Activated CD8-positive, alpha-beta T cell treated with anti-CD3 and anti-CD28 coated beads for 36 hours (primary cell): ENCODE results near the gene LRWD1. TPM values are rescaled to one million over a fixed set of nuclear protein-coding genes. Genes with fewer than 3 reads are reported as not detected.

Experiments
- ATAC-seq: fragments of 200-7000 bp; cut with Tn5 transposase; one replicate; pipeline ENCODE4 v1.10.0; 2021; ENCODE audit warnings: mild to moderate bottlenecking, moderate library complexity
- CTCF ChIA-PET: fragments of 350-600 bp; sonication (Branson Sonifier 250); formaldehyde crosslinking; loops from one replicate; lab custom pipeline; 2021; ENCODE audit warnings: antibody characterized with exemption; lab: Charles Lee
- POLR2A ChIA-PET: fragments of 350-600 bp; sonication (Branson Sonifier 250); formaldehyde crosslinking; loops from one replicate; lab custom pipeline; 2021; ENCODE audit warnings: antibody characterized with exemption; lab: Charles Lee
- DNase-seq: peaks from one replicate; pipeline ENCODE4 v3.0.0-alpha.2; 2020
- H3K27ac Mint-ChIP-seq: one replicate; pipeline ENCODE4 v1.8.0; 2021; ENCODE audit warnings: mild to moderate bottlenecking, mixed read lengths
- H3K27me3 Mint-ChIP-seq: one replicate; pipeline ENCODE4 v1.8.0; 2021; ENCODE audit warnings: mixed read lengths
- H3K36me3 Mint-ChIP-seq: one replicate; pipeline ENCODE4 v1.8.0; 2021; ENCODE audit warnings: low read depth, mixed read lengths
- H3K4me1 Mint-ChIP-seq: one replicate; pipeline ENCODE4 v1.8.0; 2021; ENCODE audit warnings: low read depth, mixed read lengths
- H3K4me3 Mint-ChIP-seq: one replicate; pipeline ENCODE4 v1.8.0; 2021; ENCODE audit warnings: mild to moderate bottlenecking, moderate library complexity, mixed read lengths
- H3K9me3 Mint-ChIP-seq: one replicate; pipeline ENCODE4 v1.8.0; 2021; ENCODE audit warnings: mixed read lengths
- CTCF ChIP-seq: fragments of 200-600 bp; IDR thresholded peaks from one replicate; pipeline ENCODE4 v1.8.0; 2022; ENCODE audit warnings: antibody characterized with exemption, mild to moderate bottlenecking
- intact Hi-C: fragments of 100-400 bp; cut with micrococcal nuclease; formaldehyde crosslinking; loops from one replicate; pipeline ENCODE4 v1.10.0; 2022
- total RNA-seq, 2 experiments: library from RNA; stranded (reverse); gene quantifications; one replicate each; pipeline ENCODE4 v1.2.3, GENCODE V29; 2021

LRWD1 gene
- 10 to 100 TPM; 12.3 to 12.7 TPM for total RNA-seq

- CTCF ChIA-PET: interaction anchor here (0.6 to 2.1 kb wide), 7 partner anchors 21 to 69 kb away, joined by 3 to 8 read pairs (median 3); partner anchors contain the start of gene PRKRIP1
- no peaks in the 10 kb centered on the region for H3K27me3 Mint-ChIP-seq
- H3K27ac Mint-ChIP-seq: peak within 1 kb of the TSS; percentile 86
- DNase-seq (peak; percentile 97), ATAC-seq (peak; percentile 95)
- TF ChIP-seq CTCF: peak; percentile 10
- H3K4me1 Mint-ChIP-seq: peaks cover 30% of the 10 kb centered on the region
- H3K4me3 Mint-ChIP-seq: peak within 1 kb of the TSS; percentile 94
- H3K9me3 Mint-ChIP-seq: no peaks in the 10 kb centered on the region
- POLR2A ChIA-PET: interaction anchor here (0.8 to 3.5 kb wide), 8 partner anchors 9 to 177 kb away, joined by 3 to 17 read pairs (median 4); partner anchors contain the start of gene PRKRIP1
- intact Hi-C loops: loop anchor here (5.0 kb wide), 1 partner anchor 52 kb away; no protein-coding TSS in a partner anchor
- H3K36me3 Mint-ChIP-seq: peaks cover 4% of the 10 kb centered on the region
Measured at GRCh38 chr7:102464577-102465280, at the start of gene LRWD1, which contains the start of gene ALKBH4. Gene LRWD1, plus strand, starts transcription at chr7:102464984. Its CDS starts 97 bp downstream, at chr7:102465081. Gene ALKBH4, minus strand, starts transcription at chr7:102464863. Its CDS starts 27 bp downstream, at chr7:102464836.

GRCh38 chr7:102415685-102416225 lies 49.0 kb upstream of the LRWD1 start:
- Mint-ChIP-seq H3K9me3 (no peaks in the 10 kb centered on the region), H3K4me1 (peaks cover 48% of the 10 kb centered on the region), H3K36me3 (peaks cover 57% of the 10 kb centered on the region), H3K4me3 (peak overlapping the region; percentile 52), H3K27ac (peak overlapping the region; percentile 96), H3K27me3 (no peaks in the 10 kb centered on the region)
- peak; percentile 88 for DNase-seq
- intact Hi-C loops: no loop called here
- ChIA-PET POLR2A (interaction anchor here (0.9 to 13.4 kb wide), 6 partner anchors 13 to 734 kb away, joined by 3 to 147 read pairs (median 4); partner anchors contain the start of genes ALKBH4, LRWD1 and ORAI2), CTCF (interaction anchor here (0.9 to 4.0 kb wide), 6 partner anchors 11 to 50 kb away, joined by 3 to 18 read pairs (median 4); no protein-coding TSS in a partner anchor)
- no peak for TF ChIP-seq CTCF
- ATAC-seq: peak; percentile 81

GRCh38 chr7:102416406-102416805 lies 48.4 kb upstream of the LRWD1 start:
- no peaks in the 10 kb centered on the region for H3K9me3 Mint-ChIP-seq
- H3K27ac Mint-ChIP-seq: peak overlapping the region; percentile 96
- H3K4me1 Mint-ChIP-seq: peaks cover 51% of the 10 kb centered on the region
- intact Hi-C loops: no loop called here
- no peak for ATAC-seq
- ChIA-PET CTCF (interaction anchor here (1.2 to 4.0 kb wide), 4 partner anchors 11 to 32 kb away, joined by 3 to 18 read pairs (median 8); no protein-coding TSS in a partner anchor), POLR2A (interaction anchor here (1.5 to 13.4 kb wide), 4 partner anchors 13 to 48 kb away, joined by 3 to 147 read pairs (median 6); partner anchors contain the start of genes ALKBH4, LRWD1 and ORAI2)
- no peaks in the 10 kb centered on the region for H3K27me3 Mint-ChIP-seq
- peak overlapping the region; percentile 52 for H3K4me3 Mint-ChIP-seq
- TF ChIP-seq CTCF: no peak
- peaks cover 57% of the 10 kb centered on the region for H3K36me3 Mint-ChIP-seq
- DNase-seq: no peak

GRCh38 chr7:102417105-102417504 lies 47.7 kb upstream of the LRWD1 start:
- DNase-seq (peak; percentile 50), ATAC-seq (peak; percentile 41)
- Mint-ChIP-seq H3K36me3 (peaks cover 50% of the 10 kb centered on the region), H3K4me1 (peaks cover 55% of the 10 kb centered on the region), H3K27ac (peak overlapping the region; percentile 96), H3K4me3 (no peak overlapping the region), H3K27me3 (no peaks in the 10 kb centered on the region), H3K9me3 (no peaks in the 10 kb centered on the region)
- CTCF ChIA-PET: interaction anchor here (2.7 to 4.0 kb wide), 2 partner anchors 10 to 12 kb away, joined by 14 to 18 read pairs; no protein-coding TSS in a partner anchor
- POLR2A ChIA-PET: interaction anchor here (1.7 to 13.4 kb wide), 2 partner anchors 12 to 19 kb away, joined by 3 to 147 read pairs; partner anchors contain the start of gene ORAI2
- intact Hi-C loops: no loop called here
- no peak for TF ChIP-seq CTCF
